HCT116 (cell line): ENCODE measurements around the gene MCF2L2. TPM values are rescaled to one million over a fixed set of nuclear protein-coding genes. Genes with fewer than 3 reads are reported as not detected.

ENCODE experiments used
- ATAC-seq: fragments of 200-7000 bp; cut with Tn5 transposase; 2 replicates; pipeline ENCODE4 v1.9.1; 2020; ENCODE audit warnings: mild to moderate bottlenecking, moderate library complexity
- BruUV-seq: library from RNA; stranded (reverse); fragments of 400-500 nt; replicated peaks from 2 replicates; lab custom pipeline; 2021; lab: Mats Ljungman, UMichigan
- CTCF ChIA-PET: fragments of 300-600 bp; sonication (Branson Sonifier 250); formaldehyde crosslinking; loops from one replicate; lab custom pipeline; 2021; ENCODE audit warnings: antibody characterized with exemption; lab: Charles Lee
- POLR2A ChIA-PET: fragments of 300-600, 350-600 bp; sonication (Branson Sonifier 250); formaldehyde crosslinking; loops from one replicate; lab custom pipeline; 2021; ENCODE audit warnings: antibody characterized with exemption; lab: Charles Lee
- RAD21 ChIA-PET, 2 experiments: fragments of 300-600 bp; sonication (Branson Sonifier 250); formaldehyde crosslinking; loops; one replicate each; lab custom pipeline; 2023; ENCODE audit warnings: low total read pairs in 2 of 2; ENCODE audit not compliant: uncharacterized antibody in 2 of 2, unreplicated experiment in 2 of 2, low non-redundant PET in 1 of 2; lab: Charles Lee
- DNase-seq: peaks from one replicate; pipeline ENCODE4 v3.0.0-alpha.2; 2010; ENCODE audit warnings: low read depth, low spot score
- H2AFZ ChIP-seq: fragments of 200-600 bp; shearing (Covaris generic), sonication (generic); 2 replicates; pipeline ENCODE4 v1.6.1; 2017; ENCODE audit warnings: low read depth, mixed run types, mixed read lengths, antibody characterized with exemption, low read length; ENCODE audit not compliant: poor library complexity, severe bottlenecking
- H3K27ac ChIP-seq: 2 replicates; pipeline ENCODE4 v1.5.1; 2012; ENCODE audit warnings: low read depth, low read length
- H3K27me3 ChIP-seq: fragments of 200-600 bp; sonication (generic); 2 replicates; pipeline ENCODE4 v1.6.1; 2016; ENCODE audit warnings: mixed run types, low read length, mixed read lengths; ENCODE audit not compliant: insufficient read depth
- H3K36me3 ChIP-seq, 2 experiments: fragments of 200-500 bp in 1 of 2; fragments of 200-600 bp in 1 of 2; sonication (Bioruptor generic) in 1 of 2; sonication (generic) in 1 of 2; 2 replicates each; pipeline versions ENCODE4 v1.5.1 to v1.6.1; 2014 to 2016; ENCODE audit warnings: low read length in 2 of 2, inconsistent platforms in 1 of 2, mixed read lengths in 1 of 2, mixed run types in 1 of 2; ENCODE audit not compliant: insufficient read depth in 2 of 2, control insufficient read depth in 1 of 2
- H3K4me1 ChIP-seq, 2 experiments: fragments of 200-600 bp in 1 of 2; sonication (generic) in 1 of 2; 2 replicates each; pipeline versions ENCODE4 v1.5.1 to v1.6.1; 2012 to 2017; ENCODE audit warnings: low read length in 2 of 2, inconsistent platforms in 1 of 2, mild to moderate bottlenecking in 1 of 2, mixed read lengths in 1 of 2, mixed run types in 1 of 2, moderate library complexity in 1 of 2; ENCODE audit not compliant: insufficient read depth in 2 of 2, control insufficient read depth in 1 of 2
- H3K4me2 ChIP-seq: fragments of 200-600 bp; sonication (generic); 2 replicates; pipeline ENCODE4 v1.6.1; 2017; ENCODE audit warnings: mixed run types, low read length, mixed read lengths
- H3K4me3 ChIP-seq, 2 experiments: fragments of 200-600 bp in 1 of 2; sonication (generic) in 1 of 2; replicated peaks in 1 of 2; 2 replicates each; pipeline ENCODE4 v1.5.1; 2011 to 2016; ENCODE audit warnings: low read length in 2 of 2, control low read depth in 1 of 2, low read depth in 1 of 2, mild to moderate bottlenecking in 1 of 2, mixed read lengths in 1 of 2, mixed run types in 1 of 2
- H3K79me2 ChIP-seq: fragments of 200-600 bp; sonication (generic); 2 replicates; pipeline ENCODE4 v1.6.1; 2017; ENCODE audit warnings: mild to moderate bottlenecking, mixed run types, low read length, moderate library complexity, mixed read lengths; ENCODE audit not compliant: insufficient read depth
- H3K9ac ChIP-seq: fragments of 200-600 bp; sonication (generic); 2 replicates; pipeline ENCODE4 v1.6.1; 2016; ENCODE audit warnings: low read length, mixed read lengths
- H3K9me2 ChIP-seq: fragments of 200-600 bp; sonication (generic), shearing (Covaris generic); 2 replicates; pipeline ENCODE4 v1.6.1; 2017; ENCODE audit warnings: mixed run types, mild to moderate bottlenecking, moderate library complexity; ENCODE audit not compliant: insufficient read depth
- H3K9me3 ChIP-seq, 2 experiments: fragments of 200-500 bp in 1 of 2; fragments of 200-600 bp in 1 of 2; sonication (Bioruptor generic) in 1 of 2; sonication (generic) in 1 of 2; 2 replicates each; pipeline ENCODE4 v1.6.1; 2014 to 2017; ENCODE audit warnings: low read length in 2 of 2, mixed read lengths in 2 of 2, inconsistent platforms in 1 of 2, low read depth in 1 of 2, mild to moderate bottlenecking in 1 of 2, mixed run types in 1 of 2, moderate library complexity in 1 of 2; ENCODE audit not compliant: control insufficient read depth in 1 of 2, insufficient read depth in 1 of 2
- H4K20me1 ChIP-seq: fragments of 200-600 bp; sonication (generic), shearing (Covaris generic); 2 replicates; pipeline ENCODE4 v1.6.1; 2017; ENCODE audit warnings: mixed run types, mild to moderate bottlenecking, moderate library complexity; ENCODE audit not compliant: insufficient read depth
- CBX3 ChIP-seq: IDR thresholded peaks from 2 replicates; pipeline ENCODE4 v1.6.1; 2012; ENCODE audit warnings: low read depth
- CEBPB ChIP-seq: IDR thresholded peaks from 2 replicates; pipeline ENCODE4 v1.6.1; 2012; ENCODE audit warnings: low read depth
- EGR1 ChIP-seq: IDR thresholded peaks from 2 replicates; pipeline ENCODE4 v1.6.1; 2012; ENCODE audit warnings: low read depth
- ELF1 ChIP-seq: IDR thresholded peaks from 2 replicates; pipeline ENCODE4 v1.6.1; 2012; ENCODE audit warnings: low read depth, borderline replicate concordance
- EZH2 ChIP-seq: fragments of 200-600 bp; sonication (generic); IDR thresholded peaks from 2 replicates; pipeline ENCODE4 v1.6.1; 2017; ENCODE audit warnings: antibody characterized with exemption, mixed run types
- EZH2phosphoT487 ChIP-seq: fragments of 200-600 bp; IDR thresholded peaks from 2 replicates; pipeline ENCODE4 v1.6.1; 2018; ENCODE audit warnings: antibody characterized with exemption, borderline replicate concordance
- FOSL1 ChIP-seq: IDR thresholded peaks from 2 replicates; pipeline ENCODE4 v1.6.1; 2012; ENCODE audit warnings: low read depth
- JUND ChIP-seq: IDR thresholded peaks from 2 replicates; pipeline ENCODE4 v1.6.1; 2012
- POLR2A ChIP-seq: IDR thresholded peaks from 2 replicates; pipeline ENCODE4 v1.7.0; 2011; ENCODE audit warnings: borderline replicate concordance; ENCODE audit not compliant: insufficient read depth, insufficient read length; ENCODE audit errors: extremely low read depth
- POLR2AphosphoS5 ChIP-seq: IDR thresholded peaks from 2 replicates; pipeline ENCODE4 v1.6.1; 2011; ENCODE audit warnings: mild to moderate bottlenecking, low read depth, low read length, moderate library complexity
- RAD21 ChIP-seq: IDR thresholded peaks from 2 replicates; pipeline ENCODE4 v1.6.1; 2012; ENCODE audit warnings: low read depth, mild to moderate bottlenecking
- SIN3A ChIP-seq: IDR thresholded peaks from 2 replicates; pipeline ENCODE4 v1.6.1; 2012; ENCODE audit warnings: low read depth
- SP1 ChIP-seq: IDR thresholded peaks from 2 replicates; pipeline ENCODE4 v1.6.1; 2012; ENCODE audit warnings: low read depth
- SRF ChIP-seq: IDR thresholded peaks from 2 replicates; pipeline ENCODE4 v1.6.1; 2012; ENCODE audit warnings: low read depth
- TCF7L2 ChIP-seq: IDR thresholded peaks from 2 replicates; pipeline ENCODE4 v1.7.0; 2011; ENCODE audit warnings: borderline replicate concordance, inconsistent platforms; ENCODE audit not compliant: insufficient read depth, insufficient read length; ENCODE audit errors: extremely low read depth
- YY1 ChIP-seq: IDR thresholded peaks from 2 replicates; pipeline ENCODE4 v1.6.1; 2011; ENCODE audit warnings: low read length, low read depth, moderate library complexity, mild to moderate bottlenecking; ENCODE audit not compliant: insufficient replicate concordance; ENCODE audit errors: extremely low read depth
- ZFX ChIP-seq: fragments of 450-650 bp; IDR thresholded peaks from 2 replicates; pipeline ENCODE4 v1.6.1; 2017
- ZNF274 ChIP-seq: fragments of 200-500 bp; sonication (Bioruptor generic); IDR thresholded peaks from 2 replicates; pipeline ENCODE4 v1.6.1; 2014; ENCODE audit warnings: mild to moderate bottlenecking, low read depth, low read length, inconsistent platforms
- intact Hi-C: fragments of 100-400 bp; cut with micrococcal nuclease; formaldehyde crosslinking; loops from 2 replicates; pipeline ENCODE4 v1.10.0; 2022
- total RNA-seq: library from RNA; stranded (reverse); gene quantifications from one replicate; pipeline ENCODE4 v1.2.1, GENCODE V29; 2021; ENCODE audit not compliant: unreplicated experiment
- TF ChIP-seq, protein P1 (sequence below): IDR thresholded peaks from 2 replicates; pipeline ENCODE4 v1.6.1; 2012; ENCODE audit warnings: low read depth
- TF ChIP-seq, protein P2 (sequence below), 3 experiments: fragments of 200-600 bp in 1 of 3; sonication (generic) in 1 of 3; IDR thresholded peaks in 2 of 3; conservative IDR thresholded peaks in 1 of 3; 2 replicates each; pipeline ENCODE4 v1.5.1; 2012 to 2017; ENCODE audit warnings: low read depth in 2 of 3, low read length in 2 of 3, antibody characterized with exemption in 1 of 3, borderline replicate concordance in 1 of 3, control low read depth in 1 of 3, mild to moderate bottlenecking in 1 of 3, mixed read lengths in 1 of 3, mixed run types in 1 of 3, moderate library complexity in 1 of 3; ENCODE audit not compliant: insufficient read depth in 1 of 3
- TF ChIP-seq, protein P3 (sequence below): IDR thresholded peaks from 2 replicates; pipeline ENCODE4 v1.6.1; 2012

The MCF2L2 gene
- total RNA-seq, 1 experiment from 2014 or later, result 1.5 TPM

DNA sequence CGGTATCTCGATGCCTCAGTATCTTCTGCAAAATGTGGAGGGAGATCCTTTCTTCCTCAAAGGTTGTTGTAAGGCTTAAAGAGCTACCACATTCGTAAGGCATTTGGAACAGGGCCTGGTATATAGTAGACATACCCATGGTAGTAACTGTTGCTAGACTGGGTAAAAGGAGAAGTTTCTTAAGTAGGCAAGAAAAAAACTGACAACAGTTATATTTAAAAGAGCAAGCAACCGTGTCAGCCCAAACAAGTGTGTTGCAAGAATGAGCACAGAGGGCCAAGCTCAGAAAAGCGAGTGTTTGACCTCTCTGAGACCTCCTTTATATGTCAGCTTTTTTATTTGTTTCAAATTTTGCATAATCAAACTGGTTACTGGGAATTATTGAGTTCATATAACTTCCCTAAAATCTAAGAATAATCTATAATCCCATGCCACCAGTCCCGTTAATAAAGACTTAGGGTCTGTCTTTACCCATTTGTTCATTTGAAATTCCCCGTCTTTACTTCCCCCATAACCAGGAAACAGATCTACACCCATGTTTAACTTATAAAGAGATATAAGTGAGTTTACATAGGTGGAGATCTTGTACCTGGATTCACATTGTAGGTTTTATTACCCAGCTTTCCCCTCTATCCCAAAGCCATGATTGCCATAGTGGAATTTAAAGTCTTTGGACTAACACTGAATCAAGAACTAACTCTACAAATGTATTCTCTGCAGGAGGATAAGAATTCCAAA is 168.1 kb downstream of the MCF2L2 start (continued):
- TF ChIP-seq ELF1, result no peak
- no peak for TF ChIP-seq CEBPB
- TF ChIP-seq, protein P1, sequence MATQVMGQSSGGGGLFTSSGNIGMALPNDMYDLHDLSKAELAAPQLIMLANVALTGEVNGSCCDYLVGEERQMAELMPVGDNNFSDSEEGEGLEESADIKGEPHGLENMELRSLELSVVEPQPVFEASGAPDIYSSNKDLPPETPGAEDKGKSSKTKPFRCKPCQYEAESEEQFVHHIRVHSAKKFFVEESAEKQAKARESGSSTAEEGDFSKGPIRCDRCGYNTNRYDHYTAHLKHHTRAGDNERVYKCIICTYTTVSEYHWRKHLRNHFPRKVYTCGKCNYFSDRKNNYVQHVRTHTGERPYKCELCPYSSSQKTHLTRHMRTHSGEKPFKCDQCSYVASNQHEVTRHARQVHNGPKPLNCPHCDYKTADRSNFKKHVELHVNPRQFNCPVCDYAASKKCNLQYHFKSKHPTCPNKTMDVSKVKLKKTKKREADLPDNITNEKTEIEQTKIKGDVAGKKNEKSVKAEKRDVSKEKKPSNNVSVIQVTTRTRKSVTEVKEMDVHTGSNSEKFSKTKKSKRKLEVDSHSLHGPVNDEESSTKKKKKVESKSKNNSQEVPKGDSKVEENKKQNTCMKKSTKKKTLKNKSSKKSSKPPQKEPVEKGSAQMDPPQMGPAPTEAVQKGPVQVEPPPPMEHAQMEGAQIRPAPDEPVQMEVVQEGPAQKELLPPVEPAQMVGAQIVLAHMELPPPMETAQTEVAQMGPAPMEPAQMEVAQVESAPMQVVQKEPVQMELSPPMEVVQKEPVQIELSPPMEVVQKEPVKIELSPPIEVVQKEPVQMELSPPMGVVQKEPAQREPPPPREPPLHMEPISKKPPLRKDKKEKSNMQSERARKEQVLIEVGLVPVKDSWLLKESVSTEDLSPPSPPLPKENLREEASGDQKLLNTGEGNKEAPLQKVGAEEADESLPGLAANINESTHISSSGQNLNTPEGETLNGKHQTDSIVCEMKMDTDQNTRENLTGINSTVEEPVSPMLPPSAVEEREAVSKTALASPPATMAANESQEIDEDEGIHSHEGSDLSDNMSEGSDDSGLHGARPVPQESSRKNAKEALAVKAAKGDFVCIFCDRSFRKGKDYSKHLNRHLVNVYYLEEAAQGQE, result no peak
- no peak for TF ChIP-seq ZFX
- no peak for TF ChIP-seq SIN3A
- no peak for TF ChIP-seq JUND
- no peak for TF ChIP-seq FOSL1
- TF ChIP-seq POLR2A, result no peak
- no peak for TF ChIP-seq EZH2phosphoT487
- TF ChIP-seq EGR1, result no peak
- no peak for TF ChIP-seq EZH2

DNA sequence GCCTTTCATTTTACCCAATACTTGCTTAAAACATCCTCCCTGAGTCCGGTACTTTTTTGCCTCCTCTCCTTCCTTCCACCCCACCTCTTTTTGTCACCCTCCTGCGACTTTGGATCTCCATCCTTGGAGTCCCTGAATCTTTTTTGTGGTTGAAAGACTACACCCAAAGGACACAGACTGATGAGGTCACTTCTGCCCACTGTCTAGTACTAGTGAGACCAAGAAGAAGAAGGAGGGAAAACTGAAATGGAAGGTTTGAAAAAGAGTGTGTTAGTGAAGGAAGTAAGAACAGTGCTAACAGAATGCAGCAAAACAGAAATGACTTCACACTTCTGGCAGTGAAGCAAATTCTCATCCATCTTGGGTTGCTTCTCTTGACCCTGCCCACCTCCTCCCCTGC is 168.8 kb downstream of the MCF2L2 start:
- H3K4me1 ChIP-seq, result peaks cover 3 to 34% of the 10 kb centered on the region in 2 experiments; a peak in 3 of 4 replicates
- no peaks in the 10 kb centered on the region for H3K9me2 ChIP-seq
- H3K27me3 ChIP-seq, result no peaks in the 10 kb centered on the region
- ATAC-seq (no peak), DNase-seq (no peak)
- H3K9me3 ChIP-seq, result no peaks in the 10 kb centered on the region
- no TSS peak for BruUV-seq
- no peak overlapping the region for H3K4me2 ChIP-seq
- no peak overlapping the region for H3K9ac ChIP-seq
- no peak overlapping the region for H3K27ac ChIP-seq
- intact Hi-C loops, result no loop called here
- H3K79me2 ChIP-seq, result peaks cover 71% of the 10 kb centered on the region
- no peak overlapping the region for H3K4me3 ChIP-seq
- CTCF ChIA-PET, result no interaction called here
- H2AFZ ChIP-seq, result no peak overlapping the region
- RAD21 ChIA-PET, result no interaction called here
- H4K20me1 ChIP-seq, result peaks cover 5% of the 10 kb centered on the region; the same call in 1 of the 2 replicates
- POLR2A ChIA-PET, result no interaction called here
- no peaks in the 10 kb centered on the region for H3K36me3 ChIP-seq
- TF ChIP-seq JUND, result no peak
- no peak for TF ChIP-seq SRF
- no peak for TF ChIP-seq POLR2A
- no peak for TF ChIP-seq TCF7L2
- no peak for TF ChIP-seq YY1
- no peak for TF ChIP-seq FOSL1
- no peak for TF ChIP-seq RAD21
- TF ChIP-seq EZH2, result no peak
- TF ChIP-seq SIN3A, result no peak
- no peak for TF ChIP-seq POLR2AphosphoS5
- TF ChIP-seq, protein P2, sequence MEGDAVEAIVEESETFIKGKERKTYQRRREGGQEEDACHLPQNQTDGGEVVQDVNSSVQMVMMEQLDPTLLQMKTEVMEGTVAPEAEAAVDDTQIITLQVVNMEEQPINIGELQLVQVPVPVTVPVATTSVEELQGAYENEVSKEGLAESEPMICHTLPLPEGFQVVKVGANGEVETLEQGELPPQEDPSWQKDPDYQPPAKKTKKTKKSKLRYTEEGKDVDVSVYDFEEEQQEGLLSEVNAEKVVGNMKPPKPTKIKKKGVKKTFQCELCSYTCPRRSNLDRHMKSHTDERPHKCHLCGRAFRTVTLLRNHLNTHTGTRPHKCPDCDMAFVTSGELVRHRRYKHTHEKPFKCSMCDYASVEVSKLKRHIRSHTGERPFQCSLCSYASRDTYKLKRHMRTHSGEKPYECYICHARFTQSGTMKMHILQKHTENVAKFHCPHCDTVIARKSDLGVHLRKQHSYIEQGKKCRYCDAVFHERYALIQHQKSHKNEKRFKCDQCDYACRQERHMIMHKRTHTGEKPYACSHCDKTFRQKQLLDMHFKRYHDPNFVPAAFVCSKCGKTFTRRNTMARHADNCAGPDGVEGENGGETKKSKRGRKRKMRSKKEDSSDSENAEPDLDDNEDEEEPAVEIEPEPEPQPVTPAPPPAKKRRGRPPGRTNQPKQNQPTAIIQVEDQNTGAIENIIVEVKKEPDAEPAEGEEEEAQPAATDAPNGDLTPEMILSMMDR (IDR thresholded peaks at IDR 0.05 in 2 of 3, conservative IDR thresholded peaks at IDR 0.05 in 1 of 3; ENCODE audit: borderline replicate concordance in 1 of 3, insufficient read depth in 1 of 3, low read depth in 2 of 3, low read length in 2 of 3), result no peak
- no peak for TF ChIP-seq CBX3
- no peak for TF ChIP-seq ZNF274
- no peak for TF ChIP-seq EGR1
- no peak for TF ChIP-seq SP1
- TF ChIP-seq, protein P3, sequence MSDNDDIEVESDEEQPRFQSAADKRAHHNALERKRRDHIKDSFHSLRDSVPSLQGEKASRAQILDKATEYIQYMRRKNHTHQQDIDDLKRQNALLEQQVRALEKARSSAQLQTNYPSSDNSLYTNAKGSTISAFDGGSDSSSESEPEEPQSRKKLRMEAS, result no peak
